ENCODE measurements around the gene SENP1.

Gene SENP1

GRCh38 chr12:48015954-48016353, 89.9 kb downstream of the SENP1 start:
- no peak for DNase-seq

- no peak for DNase-seq
These were observed 90.8 kb downstream of the SENP1 start for GRCh38 chr12:48015129-48015528.

GRCh38 chr12:48013287-48013686, 92.6 kb downstream of the SENP1 start:
- DNase-seq = no peak

GRCh38 chr12:48012070-48012469, 93.8 kb downstream of the SENP1 start:
- no peak for DNase-seq

- no peak for DNase-seq
These were observed 95.4 kb downstream of the SENP1 start for GRCh38 chr12:48010366-48010970.

GRCh38 chr12:48009471-48009870, 96.4 kb downstream of the SENP1 start:
- DNase-seq = no peak

GRCh38 chr12:48008950-48009349, 96.9 kb downstream of the SENP1 start:
- no peak for DNase-seq

GRCh38 chr12:48008349-48008748, 97.5 kb downstream of the SENP1 start:
- no peak for DNase-seq

GRCh38 chr12:48007206-48007605, 98.7 kb downstream of the SENP1 start:
- no peak for DNase-seq

- no peak for DNase-seq
These were observed 100.2 kb downstream of the SENP1 start for GRCh38 chr12:48005750-48006021.

- DNase-seq = no peak
These were observed 100.7 kb downstream of the SENP1 start for GRCh38 chr12:48005001-48005749.

- peak in 1 of 2 donors; percentile 5 for DNase-seq
These were observed 101.6 kb downstream of the SENP1 start, which contains the start of gene COL2A1 for GRCh38 chr12:48004053-48004941. TSS of gene COL2A1 (minus strand) at chr12:48004476. CDS start at chr12:48004321, 155 bp downstream.

GRCh38 chr12:48003226-48004052, 102.4 kb downstream of the SENP1 start:
- no peak for DNase-seq

- no peak for DNase-seq
These were observed 103.1 kb downstream of the SENP1 start for GRCh38 chr12:48002773-48003218.

GRCh38 chr12:48002414-48002730, 103.5 kb downstream of the SENP1 start:
- no peak for DNase-seq

- DNase-seq = no peak
These were observed 104.1 kb downstream of the SENP1 start for GRCh38 chr12:48001505-48002413.

- DNase-seq = no peak
These were observed 104.9 kb downstream of the SENP1 start for GRCh38 chr12:48000878-48001504.

GRCh38 chr12:47999816-48000215, 106.1 kb downstream of the SENP1 start:
- no peak for DNase-seq

GRCh38 chr12:47997321-47997720, 108.6 kb downstream of the SENP1 start:
- DNase-seq = no peak

GRCh38 chr12:47995981-47996401, 109.9 kb downstream of the SENP1 start:
- no peak for DNase-seq

- no peak for DNase-seq
These were observed 112.4 kb downstream of the SENP1 start for GRCh38 chr12:47993491-47993890.
